WTC11 (cell line): ENCODE results near the gene ASIC5. TPM values are rescaled to one million over a fixed set of nuclear protein-coding genes. Genes with fewer than 3 reads are reported as not detected.

Experiments used
- ATAC-seq: fragments of 200-7000 bp; cut with Tn5 transposase; 2 replicates; pipeline ENCODE4 v1.10.0; 2021; ENCODE audit warnings: mild to moderate bottlenecking, moderate library complexity
- CTCF ChIA-PET: fragments of 300-600 bp; sonication (Branson Sonifier 250); formaldehyde crosslinking; loops from one replicate; lab custom pipeline; 2021; ENCODE audit warnings: antibody characterized with exemption; lab: Charles Lee
- POLR2A ChIA-PET: fragments of 350-600 bp; sonication (Branson Sonifier 250); formaldehyde crosslinking; loops from one replicate; lab custom pipeline; 2021; ENCODE audit warnings: antibody characterized with exemption; lab: Charles Lee
- DNase-seq: peaks from one replicate; pipeline ENCODE4 v3.0.0; 2021; ENCODE audit warnings: low spot score
- H3K27ac Mint-ChIP-seq: 2 replicates; pipeline ENCODE4 v1.8.0; 2021; ENCODE audit warnings: mixed read lengths
- H3K27me3 Mint-ChIP-seq: 2 replicates; pipeline ENCODE4 v1.8.0; 2021; ENCODE audit warnings: low read depth, mild to moderate bottlenecking, moderate library complexity, mixed read lengths
- H3K36me3 Mint-ChIP-seq: 2 replicates; pipeline ENCODE4 v1.8.0; 2021; ENCODE audit warnings: mixed read lengths
- H3K4me1 Mint-ChIP-seq: 2 replicates; pipeline ENCODE4 v1.8.0; 2022; ENCODE audit warnings: mixed read lengths
- H3K4me3 Mint-ChIP-seq: 2 replicates; pipeline ENCODE4 v1.8.0; 2021; ENCODE audit warnings: mild to moderate bottlenecking, moderate library complexity, mixed read lengths
- H3K9me3 Mint-ChIP-seq: 2 replicates; pipeline ENCODE4 v1.8.0; 2021; ENCODE audit warnings: mixed read lengths
- CREB1 ChIP-seq: sonication (generic); formaldehyde crosslinking; IDR thresholded peaks from 2 replicates; pipeline ENCODE4 v1.8.0; 2023; ENCODE audit warnings: mild to moderate bottlenecking, missing genetic modification reagents
- FOXK1 ChIP-seq: sonication (generic); formaldehyde crosslinking; IDR thresholded peaks from 2 replicates; pipeline ENCODE4 v1.8.0; 2022; ENCODE audit warnings: mild to moderate bottlenecking, moderate library complexity, missing genetic modification reagents
- GABPB1 ChIP-seq: sonication (generic); formaldehyde crosslinking; IDR thresholded peaks from 2 replicates; pipeline ENCODE4 v1.8.1; 2023; ENCODE audit warnings: mild to moderate bottlenecking, missing genetic modification reagents
- JAZF1 ChIP-seq: fragments of 250-450 bp; sonication (Bioruptor Pico); IDR thresholded peaks from 2 replicates; pipeline ENCODE4 v1.9.0; 2021; ENCODE audit warnings: moderate library complexity, mild to moderate bottlenecking, inconsistent platforms
- MAX ChIP-seq: sonication (generic); formaldehyde crosslinking; IDR thresholded peaks from 2 replicates; pipeline ENCODE4 v1.8.0; 2022; ENCODE audit warnings: mild to moderate bottlenecking, missing genetic modification reagents
- MYBL2 ChIP-seq: sonication (generic); formaldehyde crosslinking; IDR thresholded peaks from 2 replicates; pipeline ENCODE4 v1.8.1; 2023; ENCODE audit warnings: mild to moderate bottlenecking, moderate library complexity, missing genetic modification reagents
- NR1H2 ChIP-seq: sonication (generic); formaldehyde crosslinking; IDR thresholded peaks from 2 replicates; pipeline ENCODE4 v1.9.0; 2021; ENCODE audit warnings: mild to moderate bottlenecking, moderate library complexity, missing genetic modification reagents
- NR3C1 ChIP-seq: sonication (generic); formaldehyde crosslinking; conservative IDR thresholded peaks from 2 replicates; pipeline ENCODE4 v1.8.1; 2023; ENCODE audit warnings: low read depth, mild to moderate bottlenecking, missing genetic modification reagents
- PRRX2 ChIP-seq: fragments of 250-450 bp; sonication (Bioruptor Pico); IDR thresholded peaks from 2 replicates; pipeline ENCODE4 v1.8.0; 2021; ENCODE audit warnings: mild to moderate bottlenecking
- RELA ChIP-seq: sonication (generic); formaldehyde crosslinking; IDR thresholded peaks from 2 replicates; pipeline ENCODE4 v1.8.1; 2022; ENCODE audit warnings: missing genetic modification reagents, mild to moderate bottlenecking, borderline replicate concordance
- TCF7 ChIP-seq: sonication (generic); formaldehyde crosslinking; IDR thresholded peaks from 2 replicates; pipeline ENCODE4 v1.8.0; 2022; ENCODE audit warnings: mild to moderate bottlenecking, low read depth, missing genetic modification reagents, moderate library complexity
- TEAD4 ChIP-seq: sonication (generic); formaldehyde crosslinking; IDR thresholded peaks from 2 replicates; pipeline ENCODE4 v1.8.0; 2022; ENCODE audit warnings: mild to moderate bottlenecking, missing genetic modification reagents
- TP53 ChIP-seq: sonication (generic); formaldehyde crosslinking; IDR thresholded peaks from 2 replicates; pipeline ENCODE4 v1.8.1; 2023; ENCODE audit warnings: mild to moderate bottlenecking, missing genetic modification reagents
- USF2 ChIP-seq: sonication (generic); formaldehyde crosslinking; IDR thresholded peaks from 2 replicates; pipeline ENCODE4 v1.8.1; 2023; ENCODE audit warnings: mild to moderate bottlenecking, missing genetic modification reagents, moderate library complexity
- ZBTB43 ChIP-seq: sonication (generic); formaldehyde crosslinking; IDR thresholded peaks from 2 replicates; pipeline ENCODE4 v1.8.1; 2023; ENCODE audit warnings: mild to moderate bottlenecking, missing genetic modification reagents
- ZNF121 ChIP-seq: sonication (generic); formaldehyde crosslinking; IDR thresholded peaks from 2 replicates; pipeline ENCODE4 v1.8.0; 2023; ENCODE audit warnings: missing genetic modification reagents
- ZNF138 ChIP-seq: sonication (generic); formaldehyde crosslinking; conservative IDR thresholded peaks from 2 replicates; pipeline ENCODE4 v1.8.1; 2022; ENCODE audit warnings: mild to moderate bottlenecking, moderate library complexity, missing genetic modification reagents
- ZNF219 ChIP-seq: sonication (generic); formaldehyde crosslinking; IDR thresholded peaks from 2 replicates; pipeline ENCODE4 v1.8.0; 2023; ENCODE audit warnings: missing genetic modification reagents, mild to moderate bottlenecking, borderline replicate concordance
- ZNF263 ChIP-seq: sonication (generic); formaldehyde crosslinking; IDR thresholded peaks from 2 replicates; pipeline ENCODE4 v1.8.1; 2022; ENCODE audit warnings: low read depth, mild to moderate bottlenecking, moderate library complexity, missing genetic modification reagents
- ZNF317 ChIP-seq: sonication (generic); formaldehyde crosslinking; IDR thresholded peaks from 2 replicates; pipeline ENCODE4 v1.8.1; 2023; ENCODE audit warnings: low read depth, mild to moderate bottlenecking, moderate library complexity, missing genetic modification reagents, borderline replicate concordance
- ZNF423 ChIP-seq: fragments of 250-450 bp; sonication (Bioruptor Pico); IDR thresholded peaks from 2 replicates; pipeline ENCODE4 v2.1.2; 2022; ENCODE audit warnings: mild to moderate bottlenecking, moderate library complexity
- ZSCAN18 ChIP-seq: fragments of 250-450 bp; sonication (Bioruptor Pico); IDR thresholded peaks from 2 replicates; pipeline ENCODE4 v2.1.2; 2022; ENCODE audit warnings: mild to moderate bottlenecking, moderate library complexity
- total RNA-seq: library from RNA; stranded (reverse); gene quantifications from 3 replicates; pipeline ENCODE4 v1.2.3, GENCODE V29; 2021
- TF ChIP-seq, protein P1 (sequence below): sonication (generic); formaldehyde crosslinking; IDR thresholded peaks from 2 replicates; pipeline ENCODE4 v1.8.0; 2022; ENCODE audit warnings: mild to moderate bottlenecking, missing genetic modification reagents
- TF ChIP-seq, protein P2 (sequence below): sonication (generic); formaldehyde crosslinking; IDR thresholded peaks from 2 replicates; pipeline ENCODE4 v1.8.1; 2022; ENCODE audit warnings: missing genetic modification reagents, borderline replicate concordance

Gene ASIC5
- total RNA-seq, 1 experiment from 2014 or later: not detected

GRCh38 chr4:155887847-155888570, 21.9 kb upstream of the ASIC5 start:
- POLR2A ChIA-PET: no interaction called here

GRCh38 chr4:155887045-155887444, 21.0 kb upstream of the ASIC5 start:
- H3K9me3 Mint-ChIP-seq: peaks cover 47% of the 10 kb centered on the region
- H3K27me3 Mint-ChIP-seq: no peaks in the 10 kb centered on the region; the same call in 1 of the 2 replicates
- POLR2A ChIA-PET: no interaction called here
- peaks cover 12% of the 10 kb centered on the region for H3K4me1 Mint-ChIP-seq
- ATAC-seq (no peak), DNase-seq (no peak)
- H3K4me3 Mint-ChIP-seq: no peak overlapping the region
- no peak for TF ChIP-seq JAZF1
- TF ChIP-seq ZNF121 (CRISPR knock-in tag): no peak
- no peak for TF ChIP-seq MYBL2
- TF ChIP-seq MAX (CRISPR knock-in tag): no peak
- no peak for TF ChIP-seq ZBTB43 (CRISPR knock-in tag)
- TF ChIP-seq, protein P1, sequence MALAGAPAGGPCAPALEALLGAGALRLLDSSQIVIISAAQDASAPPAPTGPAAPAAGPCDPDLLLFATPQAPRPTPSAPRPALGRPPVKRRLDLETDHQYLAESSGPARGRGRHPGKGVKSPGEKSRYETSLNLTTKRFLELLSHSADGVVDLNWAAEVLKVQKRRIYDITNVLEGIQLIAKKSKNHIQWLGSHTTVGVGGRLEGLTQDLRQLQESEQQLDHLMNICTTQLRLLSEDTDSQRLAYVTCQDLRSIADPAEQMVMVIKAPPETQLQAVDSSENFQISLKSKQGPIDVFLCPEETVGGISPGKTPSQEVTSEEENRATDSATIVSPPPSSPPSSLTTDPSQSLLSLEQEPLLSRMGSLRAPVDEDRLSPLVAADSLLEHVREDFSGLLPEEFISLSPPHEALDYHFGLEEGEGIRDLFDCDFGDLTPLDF (CRISPR knock-in tag): no peak
- no peak for TF ChIP-seq ZNF219
- TF ChIP-seq ZSCAN18 (CRISPR knock-in tag): no peak
- TF ChIP-seq ZNF263 (CRISPR knock-in tag): no peak
- no peak for TF ChIP-seq TP53
- no peak for TF ChIP-seq RELA (CRISPR knock-in tag)
- TF ChIP-seq GABPB1: no peak
- no peak for TF ChIP-seq ZNF423 (CRISPR knock-in tag)
- TF ChIP-seq PRRX2 (CRISPR knock-in tag): no peak
- no peak for TF ChIP-seq NR3C1 (CRISPR knock-in tag)
- no peak for TF ChIP-seq TEAD4
- no peak for TF ChIP-seq NR1H2 (CRISPR knock-in tag)
- no peak overlapping the region for H3K27ac Mint-ChIP-seq
- peaks cover 30% of the 10 kb centered on the region for H3K36me3 Mint-ChIP-seq
- CTCF ChIA-PET: no interaction called here

More at GRCh38 chr4:155887847-155888570, 21.9 kb upstream of the ASIC5 start:
- ATAC-seq: no peak
- peaks cover 52% of the 10 kb centered on the region for H3K9me3 Mint-ChIP-seq
- TF ChIP-seq CREB1 (CRISPR knock-in tag) (no peak), ZNF317 (CRISPR knock-in tag) (no peak), ZNF138 (CRISPR knock-in tag) (no peak), USF2 (CRISPR knock-in tag) (no peak), FOXK1 (no peak), TCF7 (CRISPR knock-in tag) (no peak), ZBTB43 (CRISPR knock-in tag) (no peak), JAZF1 (no peak)
- TF ChIP-seq, protein P1 (CRISPR knock-in tag): no peak
- TF ChIP-seq, protein P2, sequence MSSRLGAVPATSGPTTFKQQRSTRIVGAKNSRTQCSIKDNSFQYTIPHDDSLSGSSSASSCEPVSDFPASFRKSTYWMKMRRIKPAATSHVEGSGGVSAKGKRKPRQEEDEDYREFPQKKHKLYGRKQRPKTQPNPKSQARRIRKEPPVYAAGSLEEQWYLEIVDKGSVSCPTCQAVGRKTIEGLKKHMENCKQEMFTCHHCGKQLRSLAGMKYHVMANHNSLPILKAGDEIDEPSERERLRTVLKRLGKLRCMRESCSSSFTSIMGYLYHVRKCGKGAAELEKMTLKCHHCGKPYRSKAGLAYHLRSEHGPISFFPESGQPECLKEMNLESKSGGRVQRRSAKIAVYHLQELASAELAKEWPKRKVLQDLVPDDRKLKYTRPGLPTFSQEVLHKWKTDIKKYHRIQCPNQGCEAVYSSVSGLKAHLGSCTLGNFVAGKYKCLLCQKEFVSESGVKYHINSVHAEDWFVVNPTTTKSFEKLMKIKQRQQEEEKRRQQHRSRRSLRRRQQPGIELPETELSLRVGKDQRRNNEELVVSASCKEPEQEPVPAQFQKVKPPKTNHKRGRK: no peak
- TF ChIP-seq, all 79 proteins: peak for 0
- Mint-ChIP-seq H3K27me3 (no peaks in the 10 kb centered on the region; the same call in 1 of the 2 replicates), H3K4me3 (no peak overlapping the region), H3K36me3 (peaks cover 38% of the 10 kb centered on the region), H3K4me1 (peaks cover 12% of the 10 kb centered on the region), H3K27ac (no peak overlapping the region)
- CTCF ChIA-PET: no interaction called here
- no peak for DNase-seq
